ENCODE data around the gene TFEB. TPM values are rescaled to one million over a fixed set of nuclear protein-coding genes. Genes with fewer than 3 reads are reported as not detected.

TFEB gene
- total RNA-seq, 4 donors from 2014 or later, result 19.0 to 23.3 (median 21.6) TPM

GRCh38 chr6:41655176-41655575 lies 80.2 kb downstream of the TFEB start:
- no peak overlapping the region for H3K27ac ChIP-seq
- 84% methylated on average over 8 of the region's 8 CpGs for WGBS

GRCh38 chr6:41654698-41655151 lies 80.7 kb downstream of the TFEB start:
- H3K4me1 ChIP-seq, result no peaks in the 10 kb centered on the region
- no peak overlapping the region for H3K27ac ChIP-seq
- DNase-seq (ENCODE audit: low spot score in 2 of 2), result no peak
- H3K9me3 ChIP-seq, result no peaks in the 10 kb centered on the region
- TF ChIP-seq POLR2A (IDR thresholded peaks at IDR 0.05) (no peak), POLR2AphosphoS5 (IDR thresholded peaks at IDR 0.05) (no peak), EP300 (IDR thresholded peaks at IDR 0.05) (no peak)
- TF ChIP-seq, protein P1, sequence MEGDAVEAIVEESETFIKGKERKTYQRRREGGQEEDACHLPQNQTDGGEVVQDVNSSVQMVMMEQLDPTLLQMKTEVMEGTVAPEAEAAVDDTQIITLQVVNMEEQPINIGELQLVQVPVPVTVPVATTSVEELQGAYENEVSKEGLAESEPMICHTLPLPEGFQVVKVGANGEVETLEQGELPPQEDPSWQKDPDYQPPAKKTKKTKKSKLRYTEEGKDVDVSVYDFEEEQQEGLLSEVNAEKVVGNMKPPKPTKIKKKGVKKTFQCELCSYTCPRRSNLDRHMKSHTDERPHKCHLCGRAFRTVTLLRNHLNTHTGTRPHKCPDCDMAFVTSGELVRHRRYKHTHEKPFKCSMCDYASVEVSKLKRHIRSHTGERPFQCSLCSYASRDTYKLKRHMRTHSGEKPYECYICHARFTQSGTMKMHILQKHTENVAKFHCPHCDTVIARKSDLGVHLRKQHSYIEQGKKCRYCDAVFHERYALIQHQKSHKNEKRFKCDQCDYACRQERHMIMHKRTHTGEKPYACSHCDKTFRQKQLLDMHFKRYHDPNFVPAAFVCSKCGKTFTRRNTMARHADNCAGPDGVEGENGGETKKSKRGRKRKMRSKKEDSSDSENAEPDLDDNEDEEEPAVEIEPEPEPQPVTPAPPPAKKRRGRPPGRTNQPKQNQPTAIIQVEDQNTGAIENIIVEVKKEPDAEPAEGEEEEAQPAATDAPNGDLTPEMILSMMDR (IDR thresholded peaks at IDR 0.05), result no peak
- peaks cover 9% of the 10 kb centered on the region for H3K27me3 ChIP-seq
- WGBS, result 86% methylated on average over 8 of the region's 8 CpGs
- peaks cover 3% of the 10 kb centered on the region for H3K36me3 ChIP-seq
- H3K4me3 ChIP-seq, result no peak overlapping the region

More at GRCh38 chr6:41655176-41655575, 80.2 kb downstream of the TFEB start:
- DNase-seq (ENCODE audit: low spot score in 2 of 2), result no peak
- TF ChIP-seq EP300 (IDR thresholded peaks at IDR 0.05) (no peak), POLR2AphosphoS5 (IDR thresholded peaks at IDR 0.05) (no peak), POLR2A (IDR thresholded peaks at IDR 0.05) (no peak)
- TF ChIP-seq, protein P1 (IDR thresholded peaks at IDR 0.05), result no peak
- H3K4me1 ChIP-seq, result no peaks in the 10 kb centered on the region
- no peaks in the 10 kb centered on the region for H3K9me3 ChIP-seq
- H3K4me3 ChIP-seq, result no peak overlapping the region
- H3K36me3 ChIP-seq, result peaks cover 2% of the 10 kb centered on the region
- peaks cover 9% of the 10 kb centered on the region for H3K27me3 ChIP-seq

DNA sequence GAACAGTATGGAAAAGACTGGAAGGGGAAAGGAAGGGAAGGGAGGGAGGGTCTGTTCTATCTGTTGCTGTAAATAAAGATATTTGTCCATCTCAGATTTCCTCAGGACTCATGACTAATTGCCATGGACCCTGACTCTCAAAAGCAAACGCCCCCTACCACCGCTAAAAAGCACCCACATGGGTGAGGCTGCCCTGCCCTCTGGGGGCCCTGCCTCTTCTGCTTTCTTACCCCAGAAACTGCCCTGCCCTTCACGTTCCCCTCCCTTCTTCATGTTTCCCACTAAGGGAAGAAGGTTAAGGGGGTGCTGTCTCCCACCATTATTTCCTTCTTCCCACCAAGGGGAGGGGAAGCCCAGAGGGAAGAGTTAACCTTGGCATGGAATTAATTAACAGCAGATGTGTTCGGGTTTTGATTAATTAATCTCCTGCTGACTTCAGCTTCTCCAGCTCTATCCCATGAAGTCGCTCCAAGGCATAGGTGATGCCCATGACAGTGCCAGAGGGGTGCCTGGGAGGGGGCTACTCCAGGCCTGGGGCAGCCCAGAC lies 81.2 kb downstream of the TFEB start:
- Histone ChIP-seq H3K27ac (no peak overlapping the region), H3K9me3 (no peaks in the 10 kb centered on the region), H3K36me3 (peaks cover 3% of the 10 kb centered on the region), H3K4me1 (no peaks in the 10 kb centered on the region), H3K27me3 (peaks cover 9% of the 10 kb centered on the region), H3K4me3 (no peak overlapping the region)
- no peak for TF ChIP-seq POLR2AphosphoS5 (IDR thresholded peaks at IDR 0.05)
- TF ChIP-seq, protein P1 (IDR thresholded peaks at IDR 0.05), result no peak
- no peak for TF ChIP-seq POLR2A (IDR thresholded peaks at IDR 0.05)
- TF ChIP-seq EP300 (IDR thresholded peaks at IDR 0.05), result no peak
- WGBS, result 52% methylated on average over 5 of the region's 5 CpGs
- DNase-seq (ENCODE audit: low spot score in 2 of 2), result no peak

GRCh38 chr6:41653691-41654090 lies 81.7 kb downstream of the TFEB start:
- WGBS, result 80% methylated on average over 4 of the region's 5 CpGs
- H3K27me3 ChIP-seq, result peaks cover 9% of the 10 kb centered on the region
- peaks cover 3% of the 10 kb centered on the region for H3K36me3 ChIP-seq
- no peak overlapping the region for H3K27ac ChIP-seq
- H3K9me3 ChIP-seq, result no peaks in the 10 kb centered on the region
- H3K4me1 ChIP-seq, result no peaks in the 10 kb centered on the region
- no peak for TF ChIP-seq EP300 (IDR thresholded peaks at IDR 0.05)
- TF ChIP-seq, protein P1 (IDR thresholded peaks at IDR 0.05), result no peak
- no peak for TF ChIP-seq POLR2AphosphoS5 (IDR thresholded peaks at IDR 0.05)
- no peak for TF ChIP-seq POLR2A (IDR thresholded peaks at IDR 0.05)
- H3K4me3 ChIP-seq, result no peak overlapping the region
- DNase-seq (ENCODE audit: low spot score in 2 of 2), result no peak

DNA sequence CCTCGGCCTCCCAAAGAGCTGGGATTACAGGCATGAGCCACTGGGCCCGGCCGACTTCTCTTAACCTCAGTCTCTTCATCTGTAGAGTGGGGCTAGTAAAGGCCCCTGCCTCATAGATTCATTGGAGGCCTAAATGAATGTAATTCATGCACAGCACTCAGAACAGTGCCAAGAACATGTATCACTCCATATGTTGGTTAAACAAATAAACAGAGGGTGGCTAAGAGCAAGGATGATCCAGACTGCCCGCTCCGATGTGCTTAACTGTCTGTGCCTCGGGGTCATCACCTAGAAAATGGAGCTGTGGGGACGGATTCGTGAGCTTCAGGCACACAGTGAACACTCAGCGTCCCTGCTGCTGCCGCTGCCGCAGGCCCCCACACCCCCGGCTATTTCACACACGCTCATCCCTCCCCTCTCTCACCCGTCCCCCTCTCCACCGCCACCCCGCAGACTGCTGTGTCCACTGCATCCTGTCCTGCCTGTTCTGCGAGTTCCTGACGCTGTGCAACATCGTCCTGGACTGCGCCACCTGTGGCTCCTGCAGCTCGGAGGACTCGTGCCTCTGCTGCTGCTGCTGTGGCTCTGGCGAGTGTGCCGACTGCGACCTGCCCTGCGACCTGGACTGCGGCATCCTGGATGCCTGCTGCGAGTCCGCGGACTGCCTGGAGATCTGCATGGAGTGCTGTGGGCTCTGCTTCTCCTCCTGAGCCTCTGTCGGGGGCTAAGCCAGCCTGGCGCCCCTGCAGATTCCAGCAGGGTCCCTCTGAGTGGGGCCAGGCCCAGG lies 82.3 kb downstream of the TFEB start:
- no peak overlapping the region for H3K27ac ChIP-seq

More for the DNA sequence above, 82.3 kb downstream of the TFEB start:
- no peak for DNase-seq (ENCODE audit: low spot score in 2 of 2)
- Histone ChIP-seq H3K4me3 (no peak overlapping the region), H3K4me1 (no peaks in the 10 kb centered on the region), H3K9me3 (no peaks in the 10 kb centered on the region), H3K27me3 (peaks cover 6% of the 10 kb centered on the region), H3K36me3 (peaks cover 3% of the 10 kb centered on the region)
- WGBS, result 91% methylated on average over 20 of the region's 32 CpGs
- no peak for TF ChIP-seq EP300 (IDR thresholded peaks at IDR 0.05)
- no peak for TF ChIP-seq POLR2A (IDR thresholded peaks at IDR 0.05)
- no peak for TF ChIP-seq POLR2AphosphoS5 (IDR thresholded peaks at IDR 0.05)
- TF ChIP-seq, protein P1 (IDR thresholded peaks at IDR 0.05), result no peak
